Glutamatergic neuron (in vitro differentiated cells): ENCODE data around the gene LRRFIP1. TPM values are rescaled to one million over a fixed set of nuclear protein-coding genes. Genes with fewer than 3 reads are reported as not detected.
A peak's percentile ranks its signal among the peaks of the same experiment; 100 is the strongest.

Experiments
- DNase-seq: peaks from one replicate; pipeline ENCODE4 v3.0.0; 2022
- H3K27ac Mint-ChIP-seq: one replicate; pipeline ENCODE4 v1.8.0; 2020; ENCODE audit warnings: mild to moderate bottlenecking, mixed read lengths, inconsistent platforms; ENCODE audit not compliant: unreplicated experiment
- H3K27me3 Mint-ChIP-seq: one replicate; pipeline ENCODE4 v1.8.0; 2020; ENCODE audit warnings: mild to moderate bottlenecking, moderate library complexity, mixed read lengths, inconsistent platforms; ENCODE audit not compliant: unreplicated experiment
- H3K36me3 Mint-ChIP-seq: one replicate; pipeline ENCODE4 v1.8.0; 2020; ENCODE audit warnings: mild to moderate bottlenecking, mixed read lengths, inconsistent platforms; ENCODE audit not compliant: unreplicated experiment
- H3K4me1 Mint-ChIP-seq: one replicate; pipeline ENCODE4 v1.8.0; 2020; ENCODE audit warnings: mild to moderate bottlenecking, low read depth, mixed read lengths, inconsistent platforms; ENCODE audit not compliant: unreplicated experiment
- H3K4me3 Mint-ChIP-seq: one replicate; pipeline ENCODE4 v1.8.0; 2020; ENCODE audit warnings: mild to moderate bottlenecking, mixed read lengths, inconsistent platforms; ENCODE audit not compliant: unreplicated experiment
- H3K9me3 Mint-ChIP-seq: one replicate; pipeline ENCODE4 v1.8.0; 2020; ENCODE audit warnings: mild to moderate bottlenecking, moderate library complexity, mixed read lengths, inconsistent platforms; ENCODE audit not compliant: unreplicated experiment
- total RNA-seq: library from RNA; stranded (reverse); fragmentation: NEBNext Ultra II Directional; extraction: Animal tissue kit (Norgen Biotek cat#: 25700); gene quantifications from one replicate; pipeline ENCODE4 v1.2.1, GENCODE V29; 2021; ENCODE audit not compliant: unreplicated experiment
- TF ChIP-seq, protein P1 (sequence below): fragments of 200-600 bp; sonication (generic); IDR thresholded peaks from one replicate; pipeline ENCODE4 v1.5.0; 2021; ENCODE audit not compliant: partially characterized antibody, unreplicated experiment

LRRFIP1 gene
- total RNA-seq, 1 donor from 2014 or later, result 112 TPM

DNA sequence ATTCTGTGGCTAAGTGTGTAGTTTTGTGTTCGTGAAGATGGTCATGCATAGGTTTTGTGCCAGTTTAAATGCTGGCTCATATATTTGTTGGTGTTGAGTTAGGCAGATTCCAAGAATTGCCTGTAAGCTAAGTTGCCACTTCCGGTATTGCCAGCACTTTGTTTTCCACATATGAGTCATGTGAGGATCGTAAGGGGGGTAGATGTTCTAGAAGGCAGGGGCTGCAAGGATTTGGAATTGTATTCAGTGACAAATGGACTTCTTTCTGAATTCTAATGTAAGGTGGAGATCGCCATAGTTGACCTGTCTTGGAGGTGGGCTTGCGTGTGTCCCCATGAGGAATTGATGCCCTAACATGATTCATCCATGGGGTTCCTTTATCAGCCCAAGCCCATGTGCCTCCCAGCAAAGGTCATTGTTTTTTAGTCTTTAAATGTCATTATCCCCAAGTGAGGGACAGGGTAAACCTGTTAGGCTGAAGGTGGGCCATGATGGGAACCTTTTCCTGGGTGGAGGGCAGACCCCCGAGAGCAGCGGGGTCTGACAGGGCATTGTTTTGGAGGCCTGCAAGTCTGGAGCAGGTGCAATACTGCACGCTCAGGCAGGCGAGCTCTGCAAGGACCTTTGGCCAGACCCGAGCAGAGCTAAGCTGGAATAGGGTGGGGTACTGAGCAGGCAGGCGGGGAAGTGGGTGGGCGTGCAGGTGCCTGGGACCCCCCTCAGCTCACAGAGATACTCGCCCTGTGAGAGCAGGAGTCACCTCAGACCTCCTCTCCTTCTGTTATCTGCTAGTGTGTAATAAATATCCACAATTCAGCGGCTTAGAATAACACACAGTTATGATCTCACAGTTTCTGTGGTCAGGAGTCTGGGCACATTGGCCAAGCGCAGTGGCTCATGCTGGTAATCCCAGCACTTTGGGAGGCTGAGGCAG lies 77.4 kb downstream of the LRRFIP1 start:
- Mint-ChIP-seq H3K27ac (peak overlapping the region; percentile 16), H3K4me1 (peaks cover 65% of the 10 kb centered on the region), H3K27me3 (peaks cover 5% of the 10 kb centered on the region), H3K4me3 (peak overlapping the region; percentile 53), H3K36me3 (no peaks in the 10 kb centered on the region), H3K9me3 (peaks cover 17% of the 10 kb centered on the region)
- no peak for DNase-seq
- TF ChIP-seq, protein P1, sequence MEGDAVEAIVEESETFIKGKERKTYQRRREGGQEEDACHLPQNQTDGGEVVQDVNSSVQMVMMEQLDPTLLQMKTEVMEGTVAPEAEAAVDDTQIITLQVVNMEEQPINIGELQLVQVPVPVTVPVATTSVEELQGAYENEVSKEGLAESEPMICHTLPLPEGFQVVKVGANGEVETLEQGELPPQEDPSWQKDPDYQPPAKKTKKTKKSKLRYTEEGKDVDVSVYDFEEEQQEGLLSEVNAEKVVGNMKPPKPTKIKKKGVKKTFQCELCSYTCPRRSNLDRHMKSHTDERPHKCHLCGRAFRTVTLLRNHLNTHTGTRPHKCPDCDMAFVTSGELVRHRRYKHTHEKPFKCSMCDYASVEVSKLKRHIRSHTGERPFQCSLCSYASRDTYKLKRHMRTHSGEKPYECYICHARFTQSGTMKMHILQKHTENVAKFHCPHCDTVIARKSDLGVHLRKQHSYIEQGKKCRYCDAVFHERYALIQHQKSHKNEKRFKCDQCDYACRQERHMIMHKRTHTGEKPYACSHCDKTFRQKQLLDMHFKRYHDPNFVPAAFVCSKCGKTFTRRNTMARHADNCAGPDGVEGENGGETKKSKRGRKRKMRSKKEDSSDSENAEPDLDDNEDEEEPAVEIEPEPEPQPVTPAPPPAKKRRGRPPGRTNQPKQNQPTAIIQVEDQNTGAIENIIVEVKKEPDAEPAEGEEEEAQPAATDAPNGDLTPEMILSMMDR, result no peak

DNA sequence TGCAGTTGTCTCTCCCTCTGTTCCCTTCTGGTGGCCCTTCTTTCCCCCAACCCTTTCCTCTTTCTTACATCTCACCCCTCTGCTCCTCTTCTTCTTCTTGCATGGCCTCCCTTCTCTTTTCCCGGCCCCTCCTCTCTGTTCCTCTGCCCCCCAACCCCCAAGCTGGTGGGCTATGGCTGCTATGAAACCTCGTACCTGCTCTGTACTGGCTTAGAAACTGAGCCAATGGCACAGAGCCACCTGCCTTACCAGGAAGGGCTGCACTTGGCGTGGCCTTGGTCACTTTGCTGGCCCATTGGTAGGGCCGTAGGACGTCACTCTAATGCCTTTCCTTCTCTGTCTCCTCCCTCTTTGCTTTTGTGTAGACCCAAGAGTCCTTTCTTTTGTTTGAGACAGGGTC lies 78.9 kb downstream of the LRRFIP1 start:
- DNase-seq, result no peak
- Mint-ChIP-seq H3K27ac (no peak overlapping the region), H3K4me1 (peaks cover 55% of the 10 kb centered on the region), H3K36me3 (no peaks in the 10 kb centered on the region), H3K9me3 (peaks cover 13% of the 10 kb centered on the region), H3K4me3 (no peak overlapping the region), H3K27me3 (peaks cover 7% of the 10 kb centered on the region)
- TF ChIP-seq, protein P1, result no peak

GRCh38 chr2:237708065-237708398 lies 80.6 kb downstream of the LRRFIP1 start:
- Mint-ChIP-seq H3K27ac (no peak overlapping the region), H3K27me3 (peaks cover 4% of the 10 kb centered on the region), H3K4me3 (no peak overlapping the region), H3K9me3 (peaks cover 13% of the 10 kb centered on the region), H3K36me3 (no peaks in the 10 kb centered on the region), H3K4me1 (peaks cover 53% of the 10 kb centered on the region)
- TF ChIP-seq, protein P1, result peak; percentile 14
- DNase-seq, result no peak

GRCh38 chr2:237708491-237708890 lies 81.1 kb downstream of the LRRFIP1 start:
- Mint-ChIP-seq H3K27ac (no peak overlapping the region), H3K4me1 (peaks cover 53% of the 10 kb centered on the region), H3K36me3 (no peaks in the 10 kb centered on the region), H3K27me3 (peaks cover 4% of the 10 kb centered on the region), H3K4me3 (no peak overlapping the region), H3K9me3 (peaks cover 12% of the 10 kb centered on the region)
- DNase-seq, result no peak
- TF ChIP-seq, protein P1, result no peak

- no peak overlapping the region for H3K4me3 Mint-ChIP-seq
- peaks cover 2% of the 10 kb centered on the region for H3K27me3 Mint-ChIP-seq
- H3K9me3 Mint-ChIP-seq, result peaks cover 7% of the 10 kb centered on the region
- DNase-seq, result no peak
- TF ChIP-seq, protein P1, result no peak
- H3K36me3 Mint-ChIP-seq, result no peaks in the 10 kb centered on the region
- no peak overlapping the region for H3K27ac Mint-ChIP-seq
- peaks cover 49% of the 10 kb centered on the region for H3K4me1 Mint-ChIP-seq
Observed at GRCh38 chr2:237708961-237709360, 81.6 kb downstream of the LRRFIP1 start.
